Measurements from ENCODE around the gene JUNB. TPM values are rescaled to one million over a fixed set of nuclear protein-coding genes. Genes with fewer than 3 reads are reported as not detected.

The JUNB gene
- total and polyA plus RNA-seq, 2 of the 13 experiments (the other 11 are each of a cell fraction or from before 2014, with no cell fraction given): 7.7 to 8.2 TPM

DNA sequence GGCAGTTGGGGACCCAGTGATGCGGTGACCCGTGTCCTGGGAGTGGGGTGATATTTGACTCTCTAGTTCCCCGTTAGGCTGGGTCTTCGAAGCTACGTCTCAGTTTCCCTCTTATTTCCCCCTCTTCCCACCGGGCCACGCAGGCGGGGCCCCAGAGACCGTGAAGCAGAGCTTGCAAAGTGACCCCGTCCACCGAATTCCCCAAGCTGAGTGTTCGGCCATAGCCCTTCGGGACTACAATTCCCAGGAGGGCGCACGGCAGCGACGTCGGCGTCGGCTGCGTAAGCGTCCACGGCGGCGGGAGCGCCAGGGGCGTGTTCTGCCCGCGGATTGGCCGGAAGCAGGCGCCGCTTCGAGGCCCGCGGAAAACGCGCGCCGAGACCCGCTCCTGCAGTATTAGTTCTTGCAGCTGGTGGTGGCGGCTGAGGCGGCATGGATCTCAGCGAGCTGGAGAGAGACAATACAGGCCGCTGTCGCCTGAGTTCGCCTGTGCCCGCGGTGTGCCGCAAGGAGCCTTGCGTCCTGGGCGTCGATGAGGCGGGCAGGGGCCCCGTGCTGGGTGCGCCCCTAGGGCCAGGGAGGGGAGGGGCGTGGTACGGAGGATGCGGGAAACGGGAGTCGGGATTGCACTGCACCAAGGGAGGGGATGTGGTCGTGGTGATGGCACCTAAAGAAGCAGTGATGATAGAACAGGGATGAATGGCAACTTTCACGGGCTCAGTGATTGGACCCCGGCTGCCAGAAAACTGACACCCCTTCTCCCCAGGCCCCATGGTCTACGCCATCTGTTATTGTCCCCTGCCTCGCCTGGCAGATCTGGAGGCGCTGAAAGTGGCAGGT, 15.2 kb downstream of the JUNB start, which contains the start of gene RNASEH2A (continued):
- TF ChIP-seq PRDM10 (CRISPR knock-in tag; IDR thresholded peaks at IDR 0.05; ENCODE audit: low read depth): peak; percentile 91
- peak; percentile 42; the same call in 1 of the 2 replicates for TF ChIP-seq PITX1 (CRISPR knock-in tag; IDR thresholded peaks at IDR 0.05)
- TF ChIP-seq THAP11 (CRISPR knock-in tag; IDR thresholded peaks at IDR 0.05): peak; percentile 100
- TF ChIP-seq HNRNPUL1 (IDR thresholded peaks at IDR 0.05; ENCODE audit: low read depth, low read length): no peak
- no peak for TF ChIP-seq CHD2 (IDR thresholded peaks at IDR 0.05; ENCODE audit: low read depth, low read length)
- TF ChIP-seq, protein P1, sequence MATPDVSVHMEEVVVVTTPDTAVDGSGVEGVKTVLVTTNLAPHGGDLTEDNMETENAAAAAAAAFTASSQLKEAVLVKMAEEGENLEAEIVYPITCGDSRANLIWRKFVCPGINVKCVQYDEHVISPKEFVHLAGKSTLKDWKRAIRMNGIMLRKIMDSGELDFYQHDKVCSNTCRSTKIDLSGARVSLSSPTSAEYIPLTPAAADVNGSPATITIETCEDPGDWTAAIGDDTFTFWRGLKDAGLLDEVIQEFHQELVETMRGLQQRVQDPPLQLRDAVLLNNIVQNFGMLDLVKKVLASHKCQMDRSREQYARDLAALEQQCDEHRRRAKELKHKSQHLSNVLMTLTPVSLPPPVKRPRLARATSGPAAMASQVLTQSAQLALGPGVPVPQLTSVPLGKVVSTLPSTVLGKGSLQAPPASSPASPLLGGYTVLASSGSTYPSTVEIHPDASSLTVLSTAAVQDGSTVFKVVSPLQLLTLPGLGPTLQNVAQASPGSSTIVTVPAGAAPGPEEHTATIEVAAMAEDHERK (CRISPR knock-in tag; IDR thresholded peaks at IDR 0.05; ENCODE audit: low read depth): peak; percentile 100
- TF ChIP-seq, protein P2, sequence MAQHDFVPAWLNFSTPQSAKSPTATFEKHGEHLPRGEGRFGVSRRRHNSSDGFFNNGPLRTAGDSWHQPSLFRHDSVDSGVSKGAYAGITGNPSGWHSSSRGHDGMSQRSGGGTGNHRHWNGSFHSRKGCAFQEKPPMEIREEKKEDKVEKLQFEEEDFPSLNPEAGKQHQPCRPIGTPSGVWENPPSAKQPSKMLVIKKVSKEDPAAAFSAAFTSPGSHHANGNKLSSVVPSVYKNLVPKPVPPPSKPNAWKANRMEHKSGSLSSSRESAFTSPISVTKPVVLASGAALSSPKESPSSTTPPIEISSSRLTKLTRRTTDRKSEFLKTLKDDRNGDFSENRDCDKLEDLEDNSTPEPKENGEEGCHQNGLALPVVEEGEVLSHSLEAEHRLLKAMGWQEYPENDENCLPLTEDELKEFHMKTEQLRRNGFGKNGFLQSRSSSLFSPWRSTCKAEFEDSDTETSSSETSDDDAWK (CRISPR knock-in tag; IDR thresholded peaks at IDR 0.05): no peak
- no peak for TF ChIP-seq SNRNP70 (IDR thresholded peaks at IDR 0.05; ENCODE audit: low read depth, low read length)
- no peak for TF ChIP-seq ZNF850 (CRISPR knock-in tag; conservative IDR thresholded peaks at IDR 0.05)
- TF ChIP-seq, protein P3, sequence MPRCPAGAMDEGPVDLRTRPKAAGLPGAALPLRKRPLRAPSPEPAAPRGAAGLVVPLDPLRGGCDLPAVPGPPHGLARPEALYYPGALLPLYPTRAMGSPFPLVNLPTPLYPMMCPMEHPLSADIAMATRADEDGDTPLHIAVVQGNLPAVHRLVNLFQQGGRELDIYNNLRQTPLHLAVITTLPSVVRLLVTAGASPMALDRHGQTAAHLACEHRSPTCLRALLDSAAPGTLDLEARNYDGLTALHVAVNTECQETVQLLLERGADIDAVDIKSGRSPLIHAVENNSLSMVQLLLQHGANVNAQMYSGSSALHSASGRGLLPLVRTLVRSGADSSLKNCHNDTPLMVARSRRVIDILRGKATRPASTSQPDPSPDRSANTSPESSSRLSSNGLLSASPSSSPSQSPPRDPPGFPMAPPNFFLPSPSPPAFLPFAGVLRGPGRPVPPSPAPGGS (CRISPR knock-in tag; IDR thresholded peaks at IDR 0.05): peak; percentile 98; the same call in 1 of the 2 replicates
- 0 out of 2 replicates have a peak, but pooled peaks have one; percentile 72 for TF ChIP-seq TP53 (CRISPR knock-in tag; conservative IDR thresholded peaks at IDR 0.05)
- no peak for TF ChIP-seq HNRNPL (IDR thresholded peaks at IDR 0.05; ENCODE audit: low read depth, low read length)
- TF ChIP-seq NR2F6 (IDR thresholded peaks at IDR 0.05): no peak
- TF ChIP-seq NR2F6 (CRISPR knock-in tag; IDR thresholded peaks at IDR 0.05): no peak
- TF ChIP-seq, protein P4, sequence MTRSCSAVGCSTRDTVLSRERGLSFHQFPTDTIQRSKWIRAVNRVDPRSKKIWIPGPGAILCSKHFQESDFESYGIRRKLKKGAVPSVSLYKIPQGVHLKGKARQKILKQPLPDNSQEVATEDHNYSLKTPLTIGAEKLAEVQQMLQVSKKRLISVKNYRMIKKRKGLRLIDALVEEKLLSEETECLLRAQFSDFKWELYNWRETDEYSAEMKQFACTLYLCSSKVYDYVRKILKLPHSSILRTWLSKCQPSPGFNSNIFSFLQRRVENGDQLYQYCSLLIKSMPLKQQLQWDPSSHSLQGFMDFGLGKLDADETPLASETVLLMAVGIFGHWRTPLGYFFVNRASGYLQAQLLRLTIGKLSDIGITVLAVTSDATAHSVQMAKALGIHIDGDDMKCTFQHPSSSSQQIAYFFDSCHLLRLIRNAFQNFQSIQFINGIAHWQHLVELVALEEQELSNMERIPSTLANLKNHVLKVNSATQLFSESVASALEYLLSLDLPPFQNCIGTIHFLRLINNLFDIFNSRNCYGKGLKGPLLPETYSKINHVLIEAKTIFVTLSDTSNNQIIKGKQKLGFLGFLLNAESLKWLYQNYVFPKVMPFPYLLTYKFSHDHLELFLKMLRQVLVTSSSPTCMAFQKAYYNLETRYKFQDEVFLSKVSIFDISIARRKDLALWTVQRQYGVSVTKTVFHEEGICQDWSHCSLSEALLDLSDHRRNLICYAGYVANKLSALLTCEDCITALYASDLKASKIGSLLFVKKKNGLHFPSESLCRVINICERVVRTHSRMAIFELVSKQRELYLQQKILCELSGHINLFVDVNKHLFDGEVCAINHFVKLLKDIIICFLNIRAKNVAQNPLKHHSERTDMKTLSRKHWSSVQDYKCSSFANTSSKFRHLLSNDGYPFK (CRISPR knock-in tag; IDR thresholded peaks at IDR 0.05; ENCODE audit: borderline replicate concordance): peak; percentile 85; the same call in 1 of the 2 replicates
- 0 out of 2 replicates have a peak, but pooled peaks have one; percentile 72 for TF ChIP-seq ZNF546 (CRISPR knock-in tag; conservative IDR thresholded peaks at IDR 0.05)
- no peak for TF ChIP-seq FOXK2 (IDR thresholded peaks at IDR 0.05)
- peak; percentile 77 for TF ChIP-seq ZNF772 (CRISPR knock-in tag; IDR thresholded peaks at IDR 0.05)

Data from HepG2 (cell line).